Gastroesophageal sphincter (tissue), 3 donors: ENCODE results near the gene TMTC2.

Experiments
- CTCF ChIP-seq, 4 experiments: fragments of 200-600 bp in 2 of 4; fragments of 450-650 bp in 2 of 4; sonication (generic) in 1 of 4; IDR thresholded peaks; one replicate each; pipeline ENCODE4 v1.5.1; 2017 to 2019; ENCODE audit warnings: antibody characterized with exemption in 4 of 4, mild to moderate bottlenecking in 2 of 4, moderate library complexity in 2 of 4
- POLR2A ChIP-seq, 2 donors: fragments of 450-650 bp; IDR thresholded peaks; one replicate each; pipeline ENCODE4 v1.6.1; 2017; ENCODE audit warnings: antibody characterized with exemption in 2 of 2, mild to moderate bottlenecking in 2 of 2, moderate library complexity in 1 of 2

- TF ChIP-seq POLR2A (IDR thresholded peaks at IDR 0.05) (no peak), CTCF (IDR thresholded peaks at IDR 0.05) (no peak)
Observed at GRCh38 chr12:82730953-82731459, 44.3 kb downstream of the TMTC2 start.
